Activated CD8-positive, alpha-beta memory T cell treated with anti-CD3 and anti-CD28 coated beads, Interleukin-2, amount 50 U/mL, for 1 hour (primary cell): Measurements from ENCODE around the gene SAP30BP.

Experiments used
- DNase-seq: peaks from one replicate; pipeline ENCODE4 v3.0.0-alpha.2; 2020; ENCODE audit errors: extremely low read depth

Gene SAP30BP

DNA sequence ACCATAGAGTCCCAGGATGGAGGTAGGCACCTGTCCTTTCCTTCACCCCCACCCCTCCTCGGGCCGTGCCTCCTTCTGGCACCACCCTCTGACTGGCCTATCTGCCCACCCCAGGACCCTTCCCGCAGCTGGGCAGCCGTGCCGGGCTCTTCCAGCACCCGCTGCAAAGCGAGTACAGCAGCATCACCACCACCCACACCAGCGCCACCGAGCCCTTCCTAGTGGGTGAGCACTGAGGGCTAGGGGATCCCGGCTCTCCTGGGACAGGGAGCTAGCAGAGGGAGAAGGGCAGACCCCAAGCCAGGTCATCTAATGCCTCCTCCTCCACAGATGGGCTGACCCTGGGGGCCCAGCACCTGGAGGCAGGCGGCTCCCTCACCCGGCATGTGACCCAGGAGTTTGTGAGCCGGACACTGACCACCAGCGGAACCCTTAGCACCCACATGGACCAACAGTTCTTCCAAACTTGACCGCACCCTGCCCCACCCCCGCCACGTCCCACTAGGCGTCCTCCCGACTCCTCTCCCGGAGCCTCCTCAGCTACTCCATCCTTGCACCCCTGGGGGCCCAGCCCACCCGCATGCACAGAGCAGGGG lies 90.0 kb downstream of the SAP30BP start:
- no peak for DNase-seq
